RPMI8226 (cell line): ENCODE data around the gene STMN3.
"Not testable (repeated sequence)": the region's sequence is repeated elsewhere in the genome, so short reads cannot be mapped to it uniquely, and the experiment has no call there.

ENCODE experiments used
- DNase-seq: peaks from one replicate; pipeline ENCODE4 v3.0.0-alpha.2; 2015

The STMN3 gene

DNA sequence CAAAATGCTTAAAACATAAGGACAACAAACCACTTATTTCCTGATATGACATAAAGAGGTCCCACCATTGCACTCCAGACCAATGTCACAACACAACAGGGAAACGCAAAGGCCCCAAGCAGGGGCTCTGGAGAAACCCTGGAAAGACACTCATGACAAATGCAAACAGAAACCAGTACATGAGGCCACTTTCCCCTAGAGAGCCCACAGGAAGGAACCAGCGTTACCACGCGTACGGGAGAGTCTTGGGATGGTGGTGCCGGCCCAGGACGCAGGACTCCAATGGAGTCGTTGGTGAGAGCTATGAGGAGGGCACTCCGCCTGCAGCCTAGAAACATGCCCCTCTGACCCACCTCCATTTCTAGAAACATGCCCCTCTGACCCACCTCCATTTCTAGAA is 46.5 kb downstream of the STMN3 start:
- DNase-seq = no peak

DNA sequence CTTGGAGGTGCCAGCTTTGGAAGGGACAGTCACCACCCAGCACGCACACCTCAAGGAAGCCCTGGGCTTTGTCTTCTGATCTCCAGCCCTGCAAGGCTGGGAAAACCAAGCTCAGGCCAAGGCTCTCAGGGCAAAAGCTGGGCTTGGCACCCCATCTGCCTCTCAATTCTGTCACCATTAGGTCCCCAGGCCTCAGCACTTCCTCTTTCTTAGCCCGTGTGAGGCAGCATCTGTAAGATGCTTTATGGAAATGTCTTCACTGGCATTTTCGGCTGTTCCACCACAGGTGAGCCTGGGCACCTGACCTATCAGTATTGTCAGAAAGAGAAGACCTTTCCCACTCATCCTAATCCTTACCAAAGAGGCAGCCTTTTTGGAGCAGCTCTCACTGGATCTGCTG is 50.9 kb downstream of the STMN3 start:
- DNase-seq = no peak

DNA sequence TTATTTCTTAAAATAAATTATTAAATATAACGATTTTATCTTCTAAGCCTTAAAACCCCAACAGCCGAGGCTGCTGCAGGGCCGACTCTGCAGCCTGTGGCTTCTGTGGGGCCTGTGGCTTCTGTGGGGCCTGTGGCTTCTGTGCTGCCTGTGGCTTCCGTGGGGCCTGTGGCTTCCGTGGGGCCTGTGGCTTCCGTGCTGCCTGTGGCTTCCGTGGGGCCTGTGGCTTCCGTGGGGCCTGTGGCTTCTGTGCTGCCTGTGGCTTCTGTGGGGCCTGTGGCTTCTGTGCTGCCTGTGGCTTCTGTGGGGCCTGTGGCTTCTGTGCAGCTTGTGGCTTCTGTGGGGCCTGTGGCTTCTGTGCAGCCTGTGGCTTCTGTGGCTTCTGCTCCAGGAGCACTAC is 51.5 kb downstream of the STMN3 start:
- DNase-seq = not testable (repeated sequence)

DNA sequence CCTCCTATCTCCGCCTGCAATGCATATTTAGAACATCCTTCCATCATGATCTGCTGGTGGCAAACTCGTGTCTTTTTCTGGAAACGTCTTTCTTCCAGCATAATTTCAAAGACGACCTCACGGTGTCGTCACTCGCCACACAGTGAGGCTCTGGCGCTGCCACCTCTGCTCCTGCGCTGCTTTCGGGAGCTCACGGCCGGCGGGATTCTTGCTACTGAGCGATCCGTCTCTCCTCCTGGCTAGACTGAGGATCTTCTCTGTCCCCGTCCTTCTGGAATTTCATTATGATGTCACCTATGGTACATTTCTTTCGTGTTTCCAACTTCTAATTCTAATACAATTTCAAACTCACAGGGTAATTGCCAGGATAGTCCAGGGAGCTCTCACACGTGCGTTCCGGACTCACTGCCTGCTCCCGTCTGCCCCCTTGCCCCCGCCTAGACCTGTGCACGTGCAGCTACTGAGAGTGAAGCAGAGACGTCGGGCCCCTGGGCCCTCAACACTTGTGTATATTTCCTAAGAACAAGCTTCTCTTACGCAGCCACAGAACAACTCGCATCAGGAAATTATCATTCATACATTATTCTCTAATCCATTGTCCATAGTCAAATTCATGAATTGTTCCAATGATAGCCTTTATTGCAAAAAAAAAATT is 53.7 kb downstream of the STMN3 start:
- no peak for DNase-seq

DNA sequence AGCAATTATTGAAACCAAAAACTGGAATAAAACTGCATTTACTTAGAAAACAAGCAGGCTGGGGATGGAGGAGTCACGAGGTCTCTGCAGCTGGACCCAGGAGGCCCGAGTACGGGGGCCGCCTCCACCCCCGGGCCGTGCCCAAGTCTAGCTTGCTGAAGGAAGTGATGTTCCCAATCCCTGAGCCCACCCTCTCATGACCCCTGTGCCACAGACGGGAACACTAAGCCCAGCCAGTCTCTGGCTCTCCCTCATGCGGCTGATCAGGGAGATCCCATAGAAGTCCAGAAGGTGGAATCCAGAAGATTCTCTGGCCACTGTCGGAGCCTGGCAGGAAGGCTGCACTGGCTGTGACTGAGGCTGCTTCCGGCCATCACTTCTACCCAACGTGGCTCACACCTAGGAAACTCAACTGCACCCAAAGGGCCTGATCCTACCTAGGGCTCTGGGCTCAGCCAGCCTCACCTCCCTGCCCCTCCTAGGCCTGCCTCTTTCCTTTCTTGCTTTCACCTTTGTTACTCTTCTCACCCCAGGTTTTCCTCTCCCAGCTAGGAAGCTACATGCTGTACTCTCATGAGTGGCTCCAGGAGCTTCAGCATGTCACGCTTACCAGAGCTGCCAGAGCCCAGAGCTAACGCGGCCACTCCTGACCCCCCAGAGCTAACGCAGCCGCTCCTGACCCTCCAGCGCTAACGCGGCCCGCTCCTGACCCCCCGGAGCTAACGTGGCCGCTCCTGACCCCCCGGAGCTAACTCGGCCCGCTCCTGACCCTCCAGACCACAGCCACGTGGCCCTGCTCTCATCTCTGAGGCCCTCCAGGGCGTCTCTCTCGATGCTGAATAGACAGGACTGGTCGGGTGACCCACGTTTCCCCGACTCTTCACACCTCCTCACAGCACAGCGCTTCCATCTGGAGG is 54.5 kb downstream of the STMN3 start:
- no peak for DNase-seq

DNA sequence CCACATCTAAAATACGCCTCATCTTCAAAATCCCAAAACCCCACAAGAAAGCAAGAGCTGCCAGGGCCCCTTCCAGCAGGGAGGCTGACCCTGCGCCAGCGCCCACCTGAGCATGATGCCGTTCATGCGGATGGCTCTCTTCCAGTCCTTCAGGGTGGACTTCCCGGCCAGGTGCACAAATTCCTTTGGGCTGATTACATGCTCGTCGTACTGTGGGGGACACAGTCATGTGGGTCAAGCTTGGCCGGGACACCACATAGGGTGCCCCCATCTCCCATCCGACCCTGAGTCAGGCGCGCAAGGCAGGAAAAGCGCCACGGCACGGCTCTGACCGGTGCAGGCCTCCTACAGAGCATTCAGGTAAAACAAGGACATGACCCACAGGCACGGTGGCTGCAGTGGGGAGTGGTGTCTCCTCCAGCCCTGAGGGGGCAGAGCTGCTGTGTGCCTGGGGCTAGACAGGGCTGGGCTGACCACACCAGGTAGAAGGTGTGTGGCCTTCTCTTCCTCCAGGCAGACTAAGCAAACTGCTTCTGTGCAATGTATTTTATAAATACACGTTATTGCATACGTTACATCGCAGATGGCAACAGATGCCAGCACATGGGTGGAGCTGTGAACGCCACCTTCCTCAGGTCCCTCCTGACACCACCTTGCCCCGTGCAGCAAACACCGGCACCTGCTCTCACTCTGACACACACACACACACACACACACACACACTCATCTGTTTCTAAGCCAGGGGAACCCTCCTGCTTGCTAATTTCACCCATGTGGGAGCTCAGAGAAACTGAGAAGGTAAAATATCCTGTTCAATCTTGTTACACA is 55.4 kb downstream of the STMN3 start:
- no peak for DNase-seq

DNA sequence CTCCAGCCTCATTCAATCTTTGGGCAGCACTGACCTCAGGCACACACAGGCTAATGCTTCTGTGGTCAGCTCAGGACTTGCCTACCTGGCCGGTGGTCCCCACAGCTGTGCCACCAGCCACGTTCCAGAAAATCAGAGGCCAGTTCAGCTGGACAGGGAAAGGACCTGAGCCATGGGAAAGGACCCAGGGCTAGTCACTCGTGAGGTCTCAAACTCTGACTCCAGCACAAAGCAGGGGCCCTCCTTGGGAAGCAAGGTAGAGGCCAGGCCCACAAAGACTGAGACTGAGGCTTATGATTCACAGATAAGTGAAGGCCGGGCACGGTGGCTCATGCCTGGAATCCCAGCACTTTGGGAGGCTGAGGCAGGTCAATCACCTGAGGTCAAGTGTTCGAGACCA is 56.8 kb downstream of the STMN3 start:
- no peak for DNase-seq

DNA sequence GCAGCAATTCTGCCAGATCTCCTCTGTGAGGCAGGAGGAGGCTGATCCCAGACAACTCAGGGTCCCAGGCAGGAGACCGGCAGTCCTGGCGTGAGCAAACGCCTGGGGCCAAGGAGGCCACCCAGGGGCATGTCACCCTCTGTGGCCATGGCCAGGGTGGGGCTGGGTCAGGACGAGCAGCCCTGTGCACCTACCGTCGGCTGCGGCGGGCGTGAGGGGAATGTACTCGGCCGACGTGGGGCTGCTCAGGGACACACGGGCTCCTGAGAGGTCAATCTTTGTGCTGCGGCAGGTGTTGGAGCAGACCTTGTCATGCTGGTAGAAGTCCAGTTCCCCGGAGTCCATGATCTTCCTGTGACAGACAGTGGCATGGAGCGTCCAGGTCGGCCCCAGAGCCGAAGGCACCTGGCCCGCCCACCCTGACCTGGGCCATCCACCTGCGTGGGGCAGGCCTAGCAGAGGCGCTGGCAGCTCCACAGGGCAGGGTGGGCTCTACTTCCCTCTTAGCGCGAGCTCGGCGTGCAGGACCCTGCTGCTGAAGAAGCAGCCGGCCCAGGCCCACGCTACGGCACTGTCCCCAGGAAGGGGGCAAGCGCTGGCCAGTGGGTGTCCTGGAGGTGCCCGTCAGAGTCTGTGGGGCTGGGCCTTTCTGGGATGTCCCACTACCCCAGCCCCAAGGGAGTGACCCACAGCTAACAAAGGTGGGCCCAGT is 57.7 kb downstream of the STMN3 start:
- DNase-seq = no peak

DNA sequence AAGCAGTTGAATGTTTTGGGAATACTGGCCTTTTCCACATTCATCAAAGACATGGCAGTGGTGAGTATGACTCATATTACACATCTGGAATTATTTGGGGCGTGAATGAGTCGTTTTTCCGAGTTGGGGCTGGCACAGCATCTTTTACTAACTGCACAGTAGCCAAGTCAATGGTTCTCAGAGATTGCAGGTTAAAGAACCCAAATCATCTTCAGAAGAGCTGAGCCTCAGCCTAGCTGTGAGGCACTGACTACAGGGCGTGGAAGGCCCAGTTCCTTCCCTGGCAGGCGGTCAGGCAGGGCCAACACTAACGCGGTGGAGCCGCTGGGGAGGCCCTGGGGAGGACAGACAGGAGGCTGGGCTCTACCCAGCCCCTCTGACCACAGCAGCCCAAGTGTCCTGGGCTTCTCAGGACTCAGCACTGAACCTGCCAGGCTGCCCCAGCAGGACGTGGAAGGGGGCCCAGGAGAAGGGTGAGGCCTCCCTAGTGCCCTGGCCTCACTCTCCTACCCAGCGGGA is 59.1 kb downstream of the STMN3 start:
- DNase-seq = no peak

DNA sequence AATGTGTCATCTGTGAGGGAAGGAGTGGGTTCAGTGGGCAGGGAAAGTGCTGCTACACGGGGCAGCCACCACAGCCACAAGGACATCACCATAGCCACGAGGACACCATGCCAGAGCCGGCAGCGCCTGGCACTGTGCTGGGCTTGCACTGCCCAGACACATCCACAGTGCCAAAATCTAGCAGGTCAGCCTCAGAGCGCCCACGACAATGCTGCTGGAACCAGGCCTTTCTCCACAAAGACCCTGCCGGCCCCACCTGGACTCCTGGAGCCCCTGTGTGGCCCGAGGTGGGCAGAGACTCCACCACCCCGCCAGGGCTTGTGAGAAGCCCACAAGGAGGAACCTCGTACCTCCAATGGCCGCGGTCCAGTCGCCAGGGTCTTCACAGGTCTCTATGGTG is 60.6 kb downstream of the STMN3 start:
- no peak for DNase-seq

DNA sequence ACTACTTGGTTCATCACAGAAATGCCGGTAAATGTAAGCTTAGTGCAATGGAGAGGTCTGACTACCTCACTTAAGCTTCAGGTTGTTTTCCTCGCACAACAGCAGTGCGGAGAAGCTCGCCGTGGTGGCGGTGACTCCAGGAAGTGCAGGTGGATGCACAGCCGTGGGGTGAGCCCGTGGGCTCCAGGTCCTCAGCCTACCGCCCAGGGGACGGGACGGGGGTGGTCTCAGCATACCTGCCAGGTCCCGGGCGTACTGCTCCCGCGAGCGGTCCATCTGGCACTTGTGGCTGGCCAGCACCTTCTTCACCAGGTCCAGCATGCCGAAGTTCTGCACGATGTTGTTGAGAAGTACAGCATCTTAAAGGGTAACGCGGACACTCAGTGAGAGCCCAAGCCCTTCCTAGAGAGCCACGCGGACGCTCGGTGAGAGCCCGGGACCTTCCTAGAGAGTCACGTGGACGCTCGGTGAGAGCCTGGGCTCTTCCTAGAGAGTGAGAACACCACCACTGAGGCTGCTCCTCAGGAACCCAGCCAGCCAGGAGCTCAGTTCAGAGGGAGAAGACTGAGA is 61.4 kb downstream of the STMN3 start:
- no peak for DNase-seq

DNA sequence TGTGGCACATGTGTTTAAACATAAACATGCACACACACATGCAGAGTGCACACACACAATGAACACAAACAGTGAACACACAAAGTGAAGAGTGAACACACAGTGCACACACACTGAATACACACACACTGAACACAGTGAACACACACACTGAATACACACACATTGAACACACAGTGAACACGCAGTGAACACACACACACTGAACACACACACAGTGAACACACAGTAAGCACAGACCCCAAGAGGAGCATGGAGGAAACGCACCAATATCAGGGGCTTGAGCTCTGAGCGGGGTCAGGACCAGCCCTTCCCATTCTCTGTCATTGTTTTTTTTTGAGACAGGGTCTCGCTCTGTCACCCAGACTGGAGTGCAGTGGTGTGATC is 62.1 kb downstream of the STMN3 start:
- DNase-seq = no peak

DNA sequence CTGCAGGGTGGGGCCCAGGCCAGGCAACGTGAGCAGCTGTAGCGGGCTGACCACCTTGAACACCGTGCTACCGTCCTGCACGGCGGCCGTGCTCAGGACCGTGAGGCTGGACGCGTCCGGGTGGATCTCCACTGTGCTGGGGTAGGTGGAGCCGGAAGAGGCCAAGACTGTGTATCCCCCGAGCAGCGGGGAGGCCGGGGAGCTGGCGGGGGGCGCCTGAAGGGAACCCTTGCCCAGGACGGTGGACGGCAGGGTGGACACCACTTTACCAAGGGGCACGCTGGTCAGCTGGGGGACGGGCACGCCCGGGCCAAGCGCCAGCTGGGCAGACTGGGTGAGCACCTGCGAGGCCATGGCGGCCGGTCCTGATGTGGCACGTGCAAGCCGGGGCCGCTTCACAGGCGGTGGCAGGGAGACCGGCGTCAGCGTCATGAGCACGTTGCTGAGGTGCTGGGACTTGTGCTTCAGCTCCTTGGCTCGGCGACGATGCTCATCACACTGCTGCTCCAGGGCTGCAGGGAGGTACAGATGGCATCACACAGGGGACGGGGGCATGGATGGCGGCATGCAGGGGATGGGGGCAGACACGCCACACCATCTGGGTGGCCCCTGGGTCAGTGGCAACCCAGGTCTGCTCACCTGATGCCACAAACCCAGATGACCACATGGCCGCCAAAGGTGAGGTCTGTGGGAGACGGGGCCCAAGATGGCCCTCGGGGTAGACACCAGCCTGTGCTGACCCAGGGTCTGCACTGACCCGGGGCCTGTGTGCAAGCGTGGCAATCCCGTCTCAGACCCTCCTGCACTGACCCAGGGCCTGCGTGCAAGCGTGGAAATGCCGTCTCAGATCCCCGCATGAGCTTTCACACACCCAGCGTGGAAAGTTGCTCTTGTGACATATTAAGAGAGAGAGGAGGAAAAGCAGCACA is 62.7 kb downstream of the STMN3 start:
- DNase-seq = no peak
